Smooth muscle cell (in vitro differentiated cells): ENCODE measurements around the gene URI1. TPM values are rescaled to one million over a fixed set of nuclear protein-coding genes. Genes with fewer than 3 reads are reported as not detected.

Source experiments
- DNase-seq: peaks from one replicate; lab custom pipeline; 2025; ENCODE audit not compliant: unreplicated experiment; lab: John Stamatoyannopoulos, UW
- H2AFZ ChIP-seq: fragments of 200-600 bp; sonication (generic); 2 replicates; pipeline ENCODE4 v1.6.0; 2016; ENCODE audit warnings: antibody characterized with exemption, low read depth, mild to moderate bottlenecking
- H3F3A ChIP-seq: fragments of 200-600 bp; sonication (generic); 2 replicates; pipeline ENCODE4 v1.6.0; 2017; ENCODE audit warnings: antibody characterized with exemption, low read depth
- H3K27ac ChIP-seq: fragments of 200-600 bp; sonication (generic); 2 replicates; pipeline ENCODE4 v1.5.1; 2016; ENCODE audit warnings: low read depth, mild to moderate bottlenecking
- H3K27me3 ChIP-seq: fragments of 200-600 bp; sonication (generic); 2 replicates; pipeline ENCODE4 v1.6.1; 2016; ENCODE audit warnings: low read depth, mild to moderate bottlenecking
- H3K36me3 ChIP-seq: fragments of 200-600 bp; sonication (generic); 2 replicates; pipeline ENCODE4 v1.5.1; 2016; ENCODE audit warnings: low read depth
- H3K4me1 ChIP-seq: fragments of 200-600 bp; sonication (generic); 2 replicates; pipeline ENCODE4 v1.5.1; 2016; ENCODE audit warnings: low read depth
- H3K4me2 ChIP-seq: fragments of 200-600 bp; sonication (generic); 2 replicates; pipeline ENCODE4 v1.6.0; 2016; ENCODE audit warnings: mild to moderate bottlenecking
- H3K4me3 ChIP-seq: fragments of 200-600 bp; sonication (generic); 2 replicates; pipeline ENCODE4 v1.5.1; 2016; ENCODE audit warnings: mild to moderate bottlenecking
- H3K79me2 ChIP-seq: fragments of 200-600 bp; sonication (generic); 2 replicates; pipeline ENCODE4 v1.6.0; 2016; ENCODE audit warnings: low read depth, mild to moderate bottlenecking
- H3K9ac ChIP-seq: fragments of 200-600 bp; sonication (generic); 2 replicates; pipeline ENCODE4 v1.6.0; 2016; ENCODE audit warnings: low read depth
- H3K9me3 ChIP-seq: fragments of 200-600 bp; sonication (generic); replicated peaks from 2 replicates; pipeline ENCODE4 v1.5.1; 2016; ENCODE audit warnings: low read depth
- H4K20me1 ChIP-seq: fragments of 200-600 bp; sonication (generic); 2 replicates; pipeline ENCODE4 v1.6.0; 2016; ENCODE audit warnings: low read depth
- CTCF ChIP-seq: fragments of 200-600 bp; sonication (generic); IDR thresholded peaks from 2 replicates; pipeline ENCODE4 v1.5.1; 2017; ENCODE audit warnings: borderline replicate concordance, mild to moderate bottlenecking, antibody characterized with exemption; ENCODE audit not compliant: insufficient read depth, poor library complexity, severe bottlenecking
- WGBS: methylation state at CpG from one replicate; pipeline ENCODE4 v1.1.7; 2016; ENCODE audit warnings: low lambda C conversion rate; 5-methylcytosine and 5-hydroxymethylcytosine counted together
- polyA plus RNA-seq: library from polyadenylated mRNA; unstranded; fragments of >200 nt; fragmentation: Nextera tagmentation; extraction: Ambion mirVana; gene quantifications from 2 replicates; pipeline ENCODE4 v1.2.1, GENCODE V29; 2016
- total RNA-seq: library from RNA; depleted of rRNA; stranded (reverse); fragments of >200 nt; gene quantifications from 2 replicates; pipeline ENCODE4 v1.2.3, GENCODE V29; 2014

Gene URI1
- total and polyA plus RNA-seq, 2 experiments from 2014 or later: 39.3 to 47.6 TPM

- Histone ChIP-seq H3K36me3 (no peaks in the 10 kb centered on the region), H3F3A (no peaks in the 10 kb centered on the region), H3K27me3 (peaks cover 2% of the 10 kb centered on the region), H3K4me2 (no peak overlapping the region), H3K79me2 (no peaks in the 10 kb centered on the region), H3K9ac (no peak overlapping the region), H4K20me1 (no peaks in the 10 kb centered on the region), H2AFZ (no peak overlapping the region), H3K4me1 (no peaks in the 10 kb centered on the region), H3K4me3 (no peak overlapping the region), H3K27ac (no peak overlapping the region), H3K9me3 (no peaks in the 10 kb centered on the region)
- DNase-seq: no peak
- WGBS: 95% methylated on average over 1 of the region's 1 CpG
- TF ChIP-seq CTCF: no peak
Observed at GRCh38 chr19:29926031-29926430, 16.0 kb upstream of the URI1 start.

- no peaks in the 10 kb centered on the region for H3F3A ChIP-seq
- no peaks in the 10 kb centered on the region for H3K36me3 ChIP-seq
- H3K27ac ChIP-seq: no peak overlapping the region
- peaks cover 8% of the 10 kb centered on the region for H3K27me3 ChIP-seq
- 83% methylated on average over 5 of the region's 5 CpGs for WGBS
- H3K4me1 ChIP-seq: no peaks in the 10 kb centered on the region
- no peak overlapping the region for H2AFZ ChIP-seq
- H3K4me2 ChIP-seq: no peak overlapping the region
- H3K9ac ChIP-seq: no peak overlapping the region
- H3K79me2 ChIP-seq: no peaks in the 10 kb centered on the region
- no peak overlapping the region for H3K4me3 ChIP-seq
- H4K20me1 ChIP-seq: no peaks in the 10 kb centered on the region
- DNase-seq: no peak
- no peaks in the 10 kb centered on the region for H3K9me3 ChIP-seq
- no peak for TF ChIP-seq CTCF
Observed at GRCh38 chr19:29926801-29927200, 15.2 kb upstream of the URI1 start.

GRCh38 chr19:29927944-29928625 lies 14.0 kb upstream of the URI1 start:
- H3K27ac ChIP-seq: no peak overlapping the region
- no peaks in the 10 kb centered on the region for H3K4me1 ChIP-seq
- no peak for TF ChIP-seq CTCF
- no peaks in the 10 kb centered on the region for H3K9me3 ChIP-seq
- H2AFZ ChIP-seq: peak overlapping the region; percentile 66
- H3K79me2 ChIP-seq: no peaks in the 10 kb centered on the region
- DNase-seq: no peak
- WGBS: 59% methylated on average over 13 of the region's 14 CpGs
- H4K20me1 ChIP-seq: no peaks in the 10 kb centered on the region
- no peak overlapping the region for H3K9ac ChIP-seq
- no peak overlapping the region for H3K4me3 ChIP-seq
- H3K4me2 ChIP-seq: no peak overlapping the region
- H3F3A ChIP-seq: no peaks in the 10 kb centered on the region
- no peaks in the 10 kb centered on the region for H3K36me3 ChIP-seq
- peaks cover 8% of the 10 kb centered on the region for H3K27me3 ChIP-seq

- H4K20me1 ChIP-seq: no peaks in the 10 kb centered on the region
- no peaks in the 10 kb centered on the region for H3K4me1 ChIP-seq
- H3K79me2 ChIP-seq: no peaks in the 10 kb centered on the region
- H3K27me3 ChIP-seq: peaks cover 8% of the 10 kb centered on the region
- no peak overlapping the region for H3K4me3 ChIP-seq
- 78% methylated on average over 1 of the region's 1 CpG for WGBS
- no peak for DNase-seq
- H3K4me2 ChIP-seq: no peak overlapping the region
- no peak overlapping the region for H3K27ac ChIP-seq
- no peaks in the 10 kb centered on the region for H3K36me3 ChIP-seq
- no peaks in the 10 kb centered on the region for H3F3A ChIP-seq
- no peak overlapping the region for H2AFZ ChIP-seq
- no peak overlapping the region for H3K9ac ChIP-seq
- H3K9me3 ChIP-seq: no peaks in the 10 kb centered on the region
- no peak for TF ChIP-seq CTCF
Observed at GRCh38 chr19:29928831-29929230, 13.2 kb upstream of the URI1 start.
